Esophagus squamous epithelium (tissue), 4 donors: ENCODE results near the gene CTIF.

Experiments
- POLR2A ChIP-seq, 4 donors: fragments of 450-650 bp; IDR thresholded peaks; one replicate each; pipeline ENCODE4 v1.6.1; 2017; ENCODE audit warnings: antibody characterized with exemption in 4 of 4, mild to moderate bottlenecking in 4 of 4, moderate library complexity in 3 of 4
- TF ChIP-seq, protein P1 (sequence below), 6 experiments: fragments of 450-650 bp in 4 of 6; fragments of 200-600 bp in 2 of 6; sonication (generic) in 2 of 6; IDR thresholded peaks; one replicate each; pipeline ENCODE4 v1.5.1; 2016 to 2019; ENCODE audit warnings: antibody characterized with exemption in 6 of 6, mild to moderate bottlenecking in 4 of 6, moderate library complexity in 4 of 6

DNA sequence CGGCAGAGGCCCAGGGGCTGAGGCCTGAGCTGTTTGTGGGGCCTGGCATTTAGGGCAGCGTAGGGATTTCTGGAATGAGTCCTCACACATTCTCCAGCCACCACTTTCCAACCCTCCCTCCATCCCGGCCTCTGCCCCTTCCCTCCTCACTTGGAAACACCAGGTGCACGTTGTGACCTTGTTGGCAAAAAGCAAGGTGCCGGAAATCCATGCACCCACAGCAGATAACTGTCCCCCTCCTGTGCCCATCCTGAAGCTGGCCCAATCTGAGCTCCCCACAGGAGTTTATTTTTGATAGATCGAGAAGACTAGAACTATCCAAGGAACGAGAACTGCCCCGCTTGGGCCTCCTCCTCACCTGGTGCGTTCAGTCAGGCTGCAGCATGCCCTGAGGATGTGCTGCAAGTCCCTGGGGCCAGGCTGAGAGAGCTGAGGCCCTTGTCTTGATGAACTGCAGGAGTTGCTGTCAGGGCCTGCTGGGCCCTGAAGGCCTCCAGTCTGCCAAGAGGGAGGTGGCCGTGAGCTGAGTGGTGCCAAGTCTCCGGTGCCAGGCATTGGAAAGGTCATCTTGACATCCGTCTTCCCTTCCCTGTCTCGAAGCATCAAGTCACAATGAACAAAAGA, 55.8 kb downstream of the CTIF start:
- TF ChIP-seq, protein P1, sequence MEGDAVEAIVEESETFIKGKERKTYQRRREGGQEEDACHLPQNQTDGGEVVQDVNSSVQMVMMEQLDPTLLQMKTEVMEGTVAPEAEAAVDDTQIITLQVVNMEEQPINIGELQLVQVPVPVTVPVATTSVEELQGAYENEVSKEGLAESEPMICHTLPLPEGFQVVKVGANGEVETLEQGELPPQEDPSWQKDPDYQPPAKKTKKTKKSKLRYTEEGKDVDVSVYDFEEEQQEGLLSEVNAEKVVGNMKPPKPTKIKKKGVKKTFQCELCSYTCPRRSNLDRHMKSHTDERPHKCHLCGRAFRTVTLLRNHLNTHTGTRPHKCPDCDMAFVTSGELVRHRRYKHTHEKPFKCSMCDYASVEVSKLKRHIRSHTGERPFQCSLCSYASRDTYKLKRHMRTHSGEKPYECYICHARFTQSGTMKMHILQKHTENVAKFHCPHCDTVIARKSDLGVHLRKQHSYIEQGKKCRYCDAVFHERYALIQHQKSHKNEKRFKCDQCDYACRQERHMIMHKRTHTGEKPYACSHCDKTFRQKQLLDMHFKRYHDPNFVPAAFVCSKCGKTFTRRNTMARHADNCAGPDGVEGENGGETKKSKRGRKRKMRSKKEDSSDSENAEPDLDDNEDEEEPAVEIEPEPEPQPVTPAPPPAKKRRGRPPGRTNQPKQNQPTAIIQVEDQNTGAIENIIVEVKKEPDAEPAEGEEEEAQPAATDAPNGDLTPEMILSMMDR (IDR thresholded peaks at IDR 0.05): no peak
- TF ChIP-seq POLR2A (IDR thresholded peaks at IDR 0.05): no peak
